ENCODE results near the gene PROKR1. TPM values are rescaled to one million over a fixed set of nuclear protein-coding genes. Genes with fewer than 3 reads are reported as not detected.

The PROKR1 gene
- total and polyA plus RNA-seq, 7 donors: 0.01 to 0.03 (median 0.03) TPM; not detected in 4

DNA sequence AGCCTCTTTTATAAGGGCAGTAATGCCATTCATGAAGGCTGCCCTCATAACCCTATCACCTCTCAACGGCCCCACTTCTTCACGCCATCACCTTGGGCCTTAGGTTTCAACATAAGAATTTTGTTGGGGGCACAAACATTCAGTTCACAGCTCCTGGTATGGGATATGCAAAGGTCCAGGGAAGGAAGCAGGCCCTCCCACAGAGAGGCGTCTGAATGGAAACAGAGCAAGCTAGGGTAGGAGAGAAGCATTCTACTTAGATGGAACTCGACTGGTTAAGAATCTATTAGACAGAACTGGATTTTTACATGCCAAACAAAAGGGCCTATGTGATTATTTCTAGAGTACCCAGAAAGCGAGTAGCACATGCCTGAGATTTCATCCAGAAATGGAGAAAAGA lies 42.8 kb downstream of the PROKR1 start:
- intact Hi-C loops (cut with DNase I): no loop called here
- Histone ChIP-seq H3K4me1 (no peaks in the 10 kb centered on the region), H3K27me3 (ENCODE audit: insufficient read depth in 3 of 3, low read length in 2 of 3) (peaks cover 0 to 4% (median 0%) of the 10 kb centered on the region in 3 donors), H3K4me3 (no peak overlapping the region), H3K9me3 (no peaks in the 10 kb centered on the region), H3K36me3 (ENCODE audit: insufficient read depth in 1 of 2, low read depth in 1 of 2) (no peaks in the 10 kb centered on the region), H3K27ac (no peak overlapping the region)
- DNase-seq (no peak), ATAC-seq (no peak)
- TF ChIP-seq, protein P1, sequence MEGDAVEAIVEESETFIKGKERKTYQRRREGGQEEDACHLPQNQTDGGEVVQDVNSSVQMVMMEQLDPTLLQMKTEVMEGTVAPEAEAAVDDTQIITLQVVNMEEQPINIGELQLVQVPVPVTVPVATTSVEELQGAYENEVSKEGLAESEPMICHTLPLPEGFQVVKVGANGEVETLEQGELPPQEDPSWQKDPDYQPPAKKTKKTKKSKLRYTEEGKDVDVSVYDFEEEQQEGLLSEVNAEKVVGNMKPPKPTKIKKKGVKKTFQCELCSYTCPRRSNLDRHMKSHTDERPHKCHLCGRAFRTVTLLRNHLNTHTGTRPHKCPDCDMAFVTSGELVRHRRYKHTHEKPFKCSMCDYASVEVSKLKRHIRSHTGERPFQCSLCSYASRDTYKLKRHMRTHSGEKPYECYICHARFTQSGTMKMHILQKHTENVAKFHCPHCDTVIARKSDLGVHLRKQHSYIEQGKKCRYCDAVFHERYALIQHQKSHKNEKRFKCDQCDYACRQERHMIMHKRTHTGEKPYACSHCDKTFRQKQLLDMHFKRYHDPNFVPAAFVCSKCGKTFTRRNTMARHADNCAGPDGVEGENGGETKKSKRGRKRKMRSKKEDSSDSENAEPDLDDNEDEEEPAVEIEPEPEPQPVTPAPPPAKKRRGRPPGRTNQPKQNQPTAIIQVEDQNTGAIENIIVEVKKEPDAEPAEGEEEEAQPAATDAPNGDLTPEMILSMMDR (IDR thresholded peaks at IDR 0.05): no peak
- 69 to 71% (median 70%) methylated on average over 5 of the region's 5 CpGs for WGBS, 3 donors

DNA sequence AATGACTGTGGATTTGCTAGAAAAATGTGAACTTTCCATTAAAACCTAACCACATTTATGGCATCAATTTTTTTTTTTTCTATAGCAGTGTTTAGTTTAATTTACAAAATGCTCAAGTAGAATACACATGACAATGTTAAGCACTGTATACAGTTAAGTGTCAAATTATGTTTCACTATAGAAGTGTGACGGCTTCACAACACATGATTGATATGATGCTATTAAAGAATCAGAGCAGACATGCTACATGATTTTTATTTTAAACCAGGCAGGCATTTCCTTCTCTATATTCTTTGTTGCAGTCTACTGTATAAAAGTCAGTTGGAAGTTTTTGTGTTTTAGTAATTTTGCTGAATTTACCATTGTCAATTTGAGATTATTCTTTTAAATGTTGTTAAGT lies 43.6 kb downstream of the PROKR1 start:
- Histone ChIP-seq H3K27ac (no peak overlapping the region), H3K4me3 (no peak overlapping the region), H3K4me1 (no peaks in the 10 kb centered on the region), H3K9me3 (no peaks in the 10 kb centered on the region), H3K27me3 (ENCODE audit: insufficient read depth in 3 of 3, low read length in 2 of 3) (peaks cover 0 to under 1% (median 0%) of the 10 kb centered on the region in 3 donors), H3K36me3 (ENCODE audit: insufficient read depth in 1 of 2, low read depth in 1 of 2) (no peaks in the 10 kb centered on the region)
- ATAC-seq (no peak), DNase-seq (no peak)
- intact Hi-C loops (cut with DNase I): no loop called here
- TF ChIP-seq, protein P1 (IDR thresholded peaks at IDR 0.05): no peak
- WGBS, 3 donors: 87 to 92% (median 88%) methylated on average over 1 of the region's 1 CpG

DNA sequence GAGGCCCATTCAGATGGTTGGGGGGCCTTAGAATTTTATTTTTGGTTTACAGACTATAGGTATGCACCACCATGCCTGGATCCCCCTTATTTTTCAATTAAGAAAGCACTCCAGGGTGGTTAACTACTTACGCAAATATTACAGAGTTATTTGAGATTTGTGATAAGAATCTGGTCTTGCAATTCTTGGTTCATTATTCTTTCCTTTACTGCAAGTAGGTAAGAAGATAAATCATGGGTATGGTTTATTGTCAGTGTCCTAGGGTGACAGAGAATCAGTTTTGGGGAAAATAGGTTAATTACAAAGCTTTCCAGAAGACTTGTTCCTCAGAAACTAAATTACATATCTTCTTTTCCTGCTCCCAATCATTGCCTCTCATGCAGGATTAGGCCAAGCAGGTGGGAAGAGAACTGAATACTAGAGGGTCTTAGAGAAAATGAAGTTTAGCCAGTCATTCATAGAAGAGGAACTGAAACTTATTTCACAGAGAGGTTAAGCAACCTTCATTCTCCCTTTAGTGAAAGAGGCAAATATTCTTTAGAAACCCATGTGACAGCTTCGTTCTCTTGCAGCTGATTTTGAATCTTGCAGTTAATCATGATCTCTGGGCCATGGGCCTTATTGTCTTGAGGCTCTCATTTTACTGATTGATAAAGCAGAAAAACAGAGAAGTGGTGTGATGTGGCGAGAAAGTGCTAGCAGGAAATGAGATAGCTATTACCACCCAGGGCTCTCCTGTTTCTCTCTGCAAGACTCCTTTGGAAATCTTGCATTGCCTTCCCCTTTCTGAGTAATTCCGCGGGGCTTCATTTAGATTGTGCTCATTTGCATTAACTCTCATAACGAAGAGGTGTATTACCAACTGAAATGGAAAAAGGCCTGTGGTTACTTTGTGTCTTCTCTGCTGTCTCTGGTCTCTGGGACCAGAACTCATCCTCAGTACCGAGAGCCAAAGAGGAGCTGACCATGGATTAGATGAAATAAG lies 46.5 kb downstream of the PROKR1 start:
- intact Hi-C loops (cut with DNase I): no loop called here
- Histone ChIP-seq H3K36me3 (ENCODE audit: insufficient read depth in 1 of 2, low read depth in 1 of 2) (no peaks in the 10 kb centered on the region), H3K27ac (no peak overlapping the region), H3K4me3 (no peak overlapping the region), H3K9me3 (no peaks in the 10 kb centered on the region), H3K4me1 (no peaks in the 10 kb centered on the region), H3K27me3 (ENCODE audit: insufficient read depth in 3 of 3, low read length in 2 of 3) (no peaks in the 10 kb centered on the region)
- TF ChIP-seq, protein P1 (IDR thresholded peaks at IDR 0.05): no peak
- DNase-seq (no peak), ATAC-seq (no peak)
- 47 to 63% (median 50%) methylated on average over 7 of the region's 7 CpGs for WGBS, 3 donors

DNA sequence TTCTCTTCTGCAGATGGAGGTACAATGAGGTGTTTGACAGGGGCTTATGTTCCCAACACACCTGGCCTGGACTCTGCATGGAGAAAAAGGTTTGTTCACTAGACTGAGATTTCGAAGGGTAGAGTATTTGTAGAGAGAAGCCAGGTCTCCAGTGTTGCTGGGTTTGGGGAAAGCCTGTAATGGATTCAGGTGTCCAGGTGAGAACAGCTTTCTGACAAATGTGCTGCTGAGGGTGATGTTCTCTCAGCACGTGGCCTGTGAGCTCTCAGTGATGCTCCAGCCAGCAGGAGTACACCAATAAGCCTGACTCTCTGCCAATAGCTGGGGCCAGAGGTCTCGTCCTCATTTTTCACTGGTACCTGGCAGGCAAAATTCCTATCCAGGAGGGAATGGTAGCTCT lies 47.5 kb downstream of the PROKR1 start:
- H3K4me1 ChIP-seq: no peaks in the 10 kb centered on the region
- ATAC-seq (no peak), DNase-seq (no peak)
- WGBS, 3 donors: 57 to 69% (median 66%) methylated on average over 3 of the region's 3 CpGs
- no peaks in the 10 kb centered on the region for H3K36me3 ChIP-seq (ENCODE audit: insufficient read depth in 1 of 2, low read depth in 1 of 2)
- no peak overlapping the region for H3K4me3 ChIP-seq
- no peaks in the 10 kb centered on the region for H3K27me3 ChIP-seq (ENCODE audit: insufficient read depth in 3 of 3, low read length in 2 of 3)
- intact Hi-C loops (cut with DNase I): no loop called here
- no peaks in the 10 kb centered on the region for H3K9me3 ChIP-seq
- TF ChIP-seq, protein P1 (IDR thresholded peaks at IDR 0.05): no peak
- no peak overlapping the region for H3K27ac ChIP-seq
